ENCODE measurements around the gene GALNT7.
"Not testable (repeated sequence)": the region's sequence is repeated elsewhere in the genome, so short reads cannot be mapped to it uniquely, and the experiment has no call there.

GALNT7 gene

GRCh38 chr4:173199553-173199952 lies 30.9 kb downstream of the GALNT7 start:
- no peak for DNase-seq

- no peak for DNase-seq
Measured at GRCh38 chr4:173200103-173200884, 31.7 kb downstream of the GALNT7 start.

- DNase-seq, result no peak
Measured at GRCh38 chr4:173202395-173202794, 33.8 kb downstream of the GALNT7 start.

- no peak for DNase-seq
Measured at GRCh38 chr4:173205656-173206055, 37.0 kb downstream of the GALNT7 start.

GRCh38 chr4:173208420-173208819 lies 39.8 kb downstream of the GALNT7 start:
- DNase-seq, result no peak

GRCh38 chr4:173211222-173211621 lies 42.6 kb downstream of the GALNT7 start:
- DNase-seq, result no peak

- DNase-seq, result no peak
Measured at GRCh38 chr4:173211838-173212237, 43.2 kb downstream of the GALNT7 start.

GRCh38 chr4:173212379-173212778 lies 43.8 kb downstream of the GALNT7 start:
- no peak for DNase-seq

GRCh38 chr4:173213296-173213695 lies 44.7 kb downstream of the GALNT7 start:
- DNase-seq, result no peak

- DNase-seq, result no peak
Measured at GRCh38 chr4:173214231-173214630, 45.6 kb downstream of the GALNT7 start.

GRCh38 chr4:173214661-173215060 lies 46.0 kb downstream of the GALNT7 start:
- DNase-seq, result no peak

GRCh38 chr4:173217075-173217474 lies 48.5 kb downstream of the GALNT7 start:
- no peak for DNase-seq

- no peak for DNase-seq
Measured at GRCh38 chr4:173217727-173218126, 49.1 kb downstream of the GALNT7 start.

GRCh38 chr4:173218411-173219125 lies 50.0 kb downstream of the GALNT7 start:
- DNase-seq, result no peak

GRCh38 chr4:173219126-173219437 lies 50.5 kb downstream of the GALNT7 start:
- not testable (repeated sequence) for DNase-seq

GRCh38 chr4:173223743-173224142 lies 55.1 kb downstream of the GALNT7 start:
- no peak for DNase-seq

GRCh38 chr4:173226401-173226888 lies 57.8 kb downstream of the GALNT7 start:
- no peak for DNase-seq

GRCh38 chr4:173227756-173228155 lies 59.1 kb downstream of the GALNT7 start:
- DNase-seq, result no peak

GRCh38 chr4:173230062-173230461 lies 61.5 kb downstream of the GALNT7 start:
- DNase-seq, result no peak

- DNase-seq, result no peak
Measured at GRCh38 chr4:173231916-173232315, 63.3 kb downstream of the GALNT7 start.

GRCh38 chr4:173233857-173234256 lies 65.2 kb downstream of the GALNT7 start:
- DNase-seq, result no peak

GRCh38 chr4:173235050-173235449 lies 66.4 kb downstream of the GALNT7 start:
- no peak for DNase-seq

GRCh38 chr4:173236301-173236700 lies 67.7 kb downstream of the GALNT7 start:
- DNase-seq, result no peak

- no peak for DNase-seq
Measured at GRCh38 chr4:173237152-173237551, 68.5 kb downstream of the GALNT7 start.

All from CD4-positive, alpha-beta T cell treated with Interferon alpha-2 for 1 hour (primary cell).